HL-60/S4 (cell line): ENCODE results near the gene ATP2C1.
"Not testable (repeated sequence)": the region's sequence is repeated elsewhere in the genome, so short reads cannot be mapped to it uniquely, and the experiment has no call there.

Experiments used
- in situ Hi-C: fragments of 300-500 bp; cut with MboI; formaldehyde crosslinking; loops from 2 replicates; pipeline ENCODE4 v1.14.3; 2022; ENCODE audit warnings: low sequenced_read_pairs

ATP2C1 gene

DNA sequence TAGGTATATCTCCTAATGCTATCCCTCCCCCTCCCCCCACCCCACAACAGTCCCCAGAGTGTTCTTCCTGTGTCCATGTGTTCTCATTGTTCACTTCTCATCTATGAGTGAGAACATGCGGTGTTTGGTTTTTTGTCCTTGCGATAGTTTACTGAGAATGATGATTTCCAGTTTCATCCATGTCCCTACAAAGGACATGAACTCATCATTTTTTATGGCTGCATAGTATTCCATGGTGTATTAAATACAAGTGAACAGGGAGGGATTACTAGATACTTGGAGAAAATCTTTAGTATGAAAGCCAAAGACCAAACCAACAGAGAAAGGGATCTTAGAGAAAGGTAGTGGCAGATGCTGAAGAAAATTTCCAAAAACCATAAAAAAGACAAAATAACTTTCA, 78.7 kb downstream of the ATP2C1 start:
- in situ Hi-C loops = not testable (repeated sequence)

DNA sequence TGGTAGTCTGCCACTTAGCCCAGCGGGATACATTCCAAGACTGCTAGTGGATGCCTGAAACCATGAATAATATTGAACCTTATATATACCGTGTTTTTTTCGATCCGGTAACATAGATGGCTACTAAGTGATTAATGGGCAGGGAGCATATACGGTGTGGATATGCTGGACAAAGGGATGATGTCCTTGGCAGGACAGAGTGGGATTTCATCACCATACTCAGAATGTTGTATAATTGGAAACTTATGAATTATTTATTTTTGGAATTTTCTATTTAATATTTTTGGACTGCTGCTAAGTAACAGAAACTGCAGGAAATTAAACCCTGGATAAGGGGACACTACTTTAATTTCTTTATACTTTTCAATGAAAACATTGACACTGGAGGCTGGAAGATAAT, 79.5 kb downstream of the ATP2C1 start:
- in situ Hi-C loops = no loop called here

DNA sequence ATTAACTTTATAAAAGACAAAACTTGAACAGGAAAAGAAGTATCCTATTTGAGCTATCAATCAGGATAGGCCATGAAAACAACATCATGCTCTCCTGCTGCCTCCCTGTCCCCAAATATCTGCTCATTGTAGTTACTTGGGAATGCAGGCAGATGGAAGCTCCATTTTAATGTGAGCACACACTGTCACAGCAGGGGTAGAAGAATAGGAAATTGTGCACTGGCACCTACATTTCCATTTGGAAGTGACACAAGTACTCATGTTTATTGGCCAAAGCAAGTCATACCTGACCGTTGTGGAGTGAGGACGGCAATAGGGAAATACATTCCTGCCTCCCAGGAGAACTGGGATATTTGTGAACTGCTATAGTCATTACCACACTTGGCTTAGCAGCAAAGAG, 80.3 kb downstream of the ATP2C1 start:
- in situ Hi-C loops = no loop called here

DNA sequence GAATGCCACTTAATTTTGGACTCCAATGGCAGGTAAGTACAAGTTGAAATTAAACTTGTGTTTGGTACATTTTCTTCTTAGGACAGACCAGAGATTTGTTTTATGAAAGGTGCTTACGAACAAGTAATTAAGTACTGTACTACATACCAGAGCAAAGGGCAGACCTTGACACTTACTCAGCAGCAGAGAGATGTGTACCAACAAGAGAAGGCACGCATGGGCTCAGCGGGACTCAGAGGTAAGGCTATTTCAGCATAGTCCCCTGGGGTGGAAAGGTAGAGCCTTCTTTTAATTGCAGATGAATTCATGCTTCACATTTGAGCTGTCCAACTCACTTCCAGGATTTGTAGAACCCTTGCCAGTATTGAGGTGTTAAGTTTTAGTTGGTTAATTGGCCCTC, 81.4 kb downstream of the ATP2C1 start:
- in situ Hi-C loops = no loop called here

DNA sequence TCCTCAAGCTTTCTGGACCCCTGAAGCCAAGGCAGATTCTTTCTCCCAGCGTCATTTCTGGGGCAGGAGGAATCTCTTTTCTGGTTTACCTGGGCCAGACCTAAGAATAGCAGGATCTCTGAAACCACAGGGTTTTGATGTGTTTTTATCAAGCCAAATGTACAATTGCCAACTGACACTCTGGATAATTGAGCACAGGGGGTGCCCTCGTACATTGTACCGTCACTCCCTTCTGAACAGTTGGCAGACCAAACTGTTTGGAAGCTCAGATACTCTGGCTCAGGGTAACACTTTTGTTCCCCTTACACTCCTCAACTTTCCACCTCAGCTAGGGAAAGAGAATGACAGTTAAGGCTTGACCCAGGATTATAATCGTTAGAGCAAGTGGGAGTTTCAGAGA, 82.8 kb downstream of the ATP2C1 start:
- in situ Hi-C loops = no loop called here

DNA sequence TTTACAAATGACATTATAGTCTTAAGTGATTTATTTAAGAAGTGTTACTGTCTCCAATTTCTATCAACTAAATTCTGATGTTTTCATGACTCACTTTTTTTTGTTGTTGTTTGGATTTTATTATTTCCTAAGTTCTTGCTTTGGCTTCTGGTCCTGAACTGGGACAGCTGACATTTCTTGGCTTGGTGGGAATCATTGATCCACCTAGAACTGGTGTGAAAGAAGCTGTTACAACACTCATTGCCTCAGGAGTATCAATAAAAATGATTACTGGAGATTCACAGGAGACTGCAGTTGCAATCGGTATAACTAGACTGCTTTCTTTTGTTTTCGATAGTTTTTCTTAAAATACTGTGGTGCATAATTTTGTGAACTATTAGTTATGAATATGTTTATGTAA, 85.2 kb downstream of the ATP2C1 start:
- in situ Hi-C loops = no loop called here

DNA sequence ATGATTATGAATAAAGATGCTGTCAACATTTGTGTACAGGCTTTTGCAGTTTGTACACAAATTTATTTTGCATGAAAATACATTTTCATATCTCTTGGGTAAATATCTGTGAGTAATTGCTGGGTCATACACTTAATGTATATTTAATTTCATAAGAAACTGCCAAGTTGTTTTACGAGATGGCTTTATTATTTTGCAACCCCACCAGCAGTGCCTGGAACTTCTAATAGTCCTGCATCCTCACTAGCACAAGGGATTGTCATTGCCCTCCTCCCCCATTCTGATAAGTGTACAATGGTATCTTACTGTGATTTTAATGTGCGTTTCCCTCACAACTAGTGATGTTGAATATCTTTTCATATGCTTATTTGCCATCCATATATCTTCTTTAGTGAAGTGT, 87.6 kb downstream of the ATP2C1 start:
- in situ Hi-C loops = no loop called here

DNA sequence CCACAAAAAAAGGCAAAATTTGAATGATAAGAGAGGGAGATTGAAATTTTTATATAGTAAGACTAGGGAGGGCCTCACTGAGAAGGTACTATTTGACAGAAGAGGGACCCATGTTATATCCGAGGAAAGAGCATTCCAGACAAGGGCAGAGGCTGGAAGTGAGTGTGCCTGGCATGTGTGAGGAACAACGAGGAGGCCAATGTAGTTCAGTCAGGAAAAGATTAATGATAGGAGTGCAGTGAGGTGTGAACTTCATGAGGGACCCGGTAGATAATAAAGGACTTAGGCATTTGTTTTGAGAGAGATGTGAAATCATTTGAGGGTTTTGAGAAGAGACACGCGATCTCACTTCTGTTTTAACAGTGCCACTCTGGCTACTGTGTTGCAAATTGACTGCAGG, 96.4 kb downstream of the ATP2C1 start:
- in situ Hi-C loops = no loop called here

DNA sequence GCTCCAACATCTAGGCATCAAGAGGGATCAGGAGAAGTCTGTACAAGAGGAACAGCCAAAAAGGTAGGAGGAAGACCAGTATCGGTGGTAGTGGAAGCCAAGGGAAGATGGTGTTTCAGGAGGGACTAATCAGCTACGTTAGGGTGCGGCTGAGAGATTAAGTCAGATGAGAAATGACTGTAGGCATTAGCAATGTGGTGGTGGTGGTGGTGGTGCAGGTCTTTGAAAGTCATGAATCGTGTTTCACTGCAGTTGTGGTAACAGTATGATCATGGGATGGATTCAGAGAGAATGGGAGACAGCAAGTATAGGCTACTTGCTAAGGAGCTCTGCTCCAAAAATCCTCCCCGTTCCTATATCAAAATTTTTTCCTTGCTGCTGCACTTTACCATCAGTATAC, 97.2 kb downstream of the ATP2C1 start:
- in situ Hi-C loops = no loop called here

DNA sequence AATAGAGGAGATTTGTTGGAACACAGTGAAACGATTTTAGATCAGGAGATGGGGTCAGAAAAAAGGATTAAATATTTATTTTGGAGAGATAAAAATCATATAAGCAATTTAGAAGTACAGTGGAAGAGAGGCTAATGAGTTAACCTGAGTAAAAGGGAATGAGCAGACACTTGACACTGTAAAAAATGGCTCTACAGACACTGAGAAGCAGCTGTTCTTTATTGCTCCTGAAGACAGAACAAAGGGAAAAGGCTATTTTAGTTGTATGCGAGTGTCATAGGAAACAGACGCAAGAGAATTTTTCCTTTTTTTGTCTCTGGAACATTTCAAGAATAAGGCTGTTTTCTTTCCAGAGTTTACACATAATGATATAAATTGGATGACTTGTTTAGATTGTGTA, 98.5 kb downstream of the ATP2C1 start:
- in situ Hi-C loops = no loop called here

DNA sequence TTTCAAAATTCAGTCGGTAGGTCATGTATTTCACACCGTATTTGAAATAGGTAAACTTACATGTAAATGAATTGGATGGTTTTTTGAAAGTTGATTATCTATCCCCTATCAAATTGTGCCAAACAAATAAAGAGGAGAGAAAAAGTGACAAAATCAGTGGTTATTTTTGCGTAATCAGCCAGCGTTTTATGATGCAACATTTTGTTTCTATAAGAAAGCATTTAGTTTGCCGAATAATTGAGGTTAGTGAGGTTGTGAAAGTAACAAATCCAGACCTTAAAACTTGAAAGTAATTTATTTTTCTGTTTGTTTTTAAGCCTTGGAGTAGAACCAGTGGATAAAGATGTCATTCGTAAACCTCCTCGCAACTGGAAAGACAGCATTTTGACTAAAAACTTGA, 103.4 kb downstream of the ATP2C1 start:
- in situ Hi-C loops = no loop called here

DNA sequence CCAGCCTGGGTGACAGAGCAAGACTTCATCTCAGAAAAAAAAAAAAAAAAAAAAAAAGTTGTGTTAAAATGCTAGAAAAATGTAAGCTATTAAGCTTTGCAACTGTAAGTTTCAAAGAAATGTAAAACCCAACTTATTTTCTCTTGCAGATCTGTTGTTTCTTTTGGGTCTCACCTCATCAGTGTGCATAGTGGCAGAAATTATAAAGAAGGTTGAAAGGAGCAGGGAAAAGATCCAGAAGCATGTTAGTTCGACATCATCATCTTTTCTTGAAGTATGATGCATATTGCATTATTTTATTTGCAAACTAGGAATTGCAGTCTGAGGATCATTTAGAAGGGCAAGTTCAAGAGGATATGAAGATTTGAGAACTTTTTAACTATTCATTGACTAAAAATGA, 107.2 kb downstream of the ATP2C1 start:
- in situ Hi-C loops = no loop called here

DNA sequence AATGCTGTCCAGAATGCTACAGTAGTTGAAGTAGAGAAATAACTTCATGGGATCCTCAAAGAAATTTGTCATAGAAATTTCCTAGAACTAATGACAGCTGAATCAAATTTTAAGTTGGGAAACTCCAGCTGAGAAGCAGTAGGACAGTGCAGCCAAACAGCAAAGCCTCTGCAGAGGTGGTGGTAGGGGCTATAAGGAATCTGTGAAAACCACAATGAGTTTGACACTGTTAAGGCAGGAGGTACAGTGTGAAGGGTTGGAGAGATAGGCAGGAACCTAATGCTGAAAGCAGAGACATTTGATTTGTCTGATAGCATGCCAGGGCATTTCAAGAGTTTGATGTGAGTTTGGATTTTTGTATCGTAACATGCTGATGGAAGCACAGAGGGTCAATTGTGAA, 110.7 kb downstream of the ATP2C1 start:
- in situ Hi-C loops = no loop called here

DNA sequence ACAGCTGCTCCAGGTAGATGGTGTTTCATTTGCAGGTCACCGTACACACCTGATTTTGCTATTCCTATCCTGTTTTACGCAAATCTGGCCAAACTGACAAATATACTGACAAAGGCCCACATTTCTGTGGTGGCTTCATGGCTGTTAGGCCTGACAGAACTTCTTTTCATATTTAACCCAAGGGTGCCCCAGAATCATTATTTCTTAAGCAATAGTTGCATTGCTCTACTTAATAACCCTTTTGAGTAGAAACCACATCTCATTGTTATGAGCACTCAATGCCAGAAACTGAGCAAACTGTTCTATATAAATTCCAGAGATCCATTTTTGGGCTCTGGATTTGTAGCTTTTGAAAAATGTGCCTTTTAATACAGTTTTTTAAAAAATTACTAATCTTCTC, 113.4 kb downstream of the ATP2C1 start:
- in situ Hi-C loops = no loop called here

DNA sequence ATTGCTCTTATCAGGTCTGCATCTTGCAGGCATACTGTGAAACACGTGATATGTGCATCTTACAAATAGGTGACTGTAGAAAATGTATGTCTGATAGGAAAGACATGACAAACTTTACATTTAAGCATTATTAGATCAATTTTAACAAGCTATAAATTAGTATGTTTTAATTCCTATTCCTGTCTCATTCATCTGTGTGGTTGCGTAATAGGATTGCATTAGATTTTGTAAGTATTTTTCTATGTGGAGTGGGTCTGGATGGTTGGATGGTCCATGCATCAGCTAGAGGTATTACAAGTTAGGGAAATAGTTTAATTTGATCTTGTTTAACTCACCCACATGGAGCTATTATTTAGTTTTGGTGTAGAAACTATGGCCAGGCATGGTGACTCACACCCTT, 113.9 kb downstream of the ATP2C1 start:
- in situ Hi-C loops = no loop called here

DNA sequence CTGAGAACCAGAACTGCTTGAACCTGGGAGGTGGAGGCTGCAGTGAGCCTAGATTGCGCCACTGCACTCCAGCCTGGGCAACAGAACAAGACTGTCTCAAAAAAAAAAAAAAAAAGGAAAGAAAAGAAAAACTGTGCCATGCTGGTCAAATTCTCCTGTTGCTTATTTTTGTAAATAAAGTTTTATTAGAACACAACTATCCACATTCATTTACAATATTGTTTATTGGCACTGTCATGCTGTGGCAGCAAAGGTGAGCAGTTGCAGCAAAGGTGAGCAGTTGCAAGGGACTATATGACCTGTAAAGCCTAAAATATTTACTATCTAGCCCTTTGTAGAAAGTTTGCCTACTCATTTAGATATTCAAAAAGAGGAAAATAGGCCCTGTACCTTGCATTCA, 114.4 kb downstream of the ATP2C1 start:
- in situ Hi-C loops = no loop called here

DNA sequence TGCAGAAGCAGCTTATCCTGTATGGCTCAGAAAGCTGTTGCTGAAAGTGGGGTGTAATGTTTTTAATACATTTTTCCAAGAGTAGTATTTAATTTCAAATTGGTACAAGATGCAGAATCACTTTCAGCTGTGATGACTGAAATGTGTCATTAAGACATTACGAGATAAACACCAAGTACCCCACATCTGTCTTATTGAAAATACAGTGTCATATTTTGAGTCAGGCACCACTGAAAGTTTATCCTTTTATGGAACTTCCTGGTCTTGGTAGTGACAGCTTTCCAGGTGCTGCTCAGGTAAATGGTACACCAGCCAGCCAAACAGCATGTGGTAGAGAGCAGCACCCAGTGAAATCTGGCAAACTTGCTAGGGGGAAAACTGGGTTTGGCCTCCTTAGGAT, 115.8 kb downstream of the ATP2C1 start:
- in situ Hi-C loops = no loop called here

DNA sequence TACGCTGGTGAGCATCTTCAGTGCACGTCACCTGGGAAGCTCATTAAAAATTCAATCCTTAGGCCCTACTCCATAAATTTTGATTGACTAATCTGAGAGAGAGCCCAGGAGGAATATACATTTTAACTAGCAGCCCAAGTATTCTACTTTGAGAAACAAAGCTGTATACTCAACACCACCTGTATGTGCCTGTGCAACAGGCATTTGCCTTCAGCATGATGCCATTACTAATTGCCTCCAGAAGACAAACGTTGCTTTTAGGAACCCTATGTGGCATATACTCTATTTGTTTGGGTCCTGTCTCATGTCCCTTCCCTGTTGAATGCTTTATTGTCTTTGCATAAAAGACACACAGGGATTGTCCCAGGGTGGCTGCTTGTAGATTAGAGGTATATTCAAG, 125.1 kb downstream of the ATP2C1 start:
- in situ Hi-C loops = no loop called here

DNA sequence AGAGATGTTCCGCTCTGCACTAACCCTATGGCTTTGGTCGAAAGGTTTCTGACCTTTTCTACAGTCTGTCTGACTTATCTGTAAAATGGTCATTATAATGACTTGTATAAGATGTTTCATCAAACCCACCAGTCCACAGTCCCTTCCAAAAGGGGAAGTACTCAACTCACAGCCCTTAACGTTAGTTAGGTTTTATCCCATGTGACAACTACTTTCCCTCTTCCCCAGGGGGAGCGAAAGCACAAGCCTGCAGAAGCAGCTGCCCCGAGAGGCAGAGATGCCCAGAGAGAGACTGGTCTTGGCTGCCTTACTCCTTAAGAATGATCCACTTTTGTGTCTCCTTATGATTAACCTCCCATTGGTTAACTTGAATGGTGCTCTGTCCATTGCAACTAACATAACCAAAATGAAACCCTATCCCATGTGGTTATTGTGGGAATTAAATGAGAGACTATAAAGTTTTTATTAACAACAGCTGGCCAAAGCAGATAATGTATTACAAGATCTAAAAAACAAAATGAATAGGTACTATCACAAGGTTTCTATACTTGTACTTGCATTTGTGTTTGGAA, 126.3 kb downstream of the ATP2C1 start:
- in situ Hi-C loops = no loop called here

DNA sequence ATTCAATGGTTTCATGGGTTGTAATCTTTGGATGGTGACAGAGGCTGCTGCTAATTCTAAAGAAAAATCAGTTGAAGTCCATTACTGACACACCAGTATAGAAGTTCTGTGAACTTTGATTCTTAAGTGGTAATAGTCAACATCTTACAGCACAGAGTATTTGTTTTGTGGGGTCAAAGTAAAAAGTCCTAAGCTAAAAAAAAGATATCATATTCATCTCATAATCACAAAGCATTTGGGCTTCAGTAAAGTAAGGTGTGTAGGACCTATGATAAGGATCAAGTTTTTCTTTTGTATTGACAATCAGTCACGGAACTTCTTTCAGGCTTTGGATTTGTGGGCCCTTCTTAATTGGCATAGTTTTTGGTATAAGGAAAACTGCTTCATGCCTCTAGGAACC, 131.7 kb downstream of the ATP2C1 start:
- in situ Hi-C loops = loop anchor here (25.0 kb wide), 2 partner anchors 1012 to 1162 kb away; partner anchors contain the start of gene CPNE4

DNA sequence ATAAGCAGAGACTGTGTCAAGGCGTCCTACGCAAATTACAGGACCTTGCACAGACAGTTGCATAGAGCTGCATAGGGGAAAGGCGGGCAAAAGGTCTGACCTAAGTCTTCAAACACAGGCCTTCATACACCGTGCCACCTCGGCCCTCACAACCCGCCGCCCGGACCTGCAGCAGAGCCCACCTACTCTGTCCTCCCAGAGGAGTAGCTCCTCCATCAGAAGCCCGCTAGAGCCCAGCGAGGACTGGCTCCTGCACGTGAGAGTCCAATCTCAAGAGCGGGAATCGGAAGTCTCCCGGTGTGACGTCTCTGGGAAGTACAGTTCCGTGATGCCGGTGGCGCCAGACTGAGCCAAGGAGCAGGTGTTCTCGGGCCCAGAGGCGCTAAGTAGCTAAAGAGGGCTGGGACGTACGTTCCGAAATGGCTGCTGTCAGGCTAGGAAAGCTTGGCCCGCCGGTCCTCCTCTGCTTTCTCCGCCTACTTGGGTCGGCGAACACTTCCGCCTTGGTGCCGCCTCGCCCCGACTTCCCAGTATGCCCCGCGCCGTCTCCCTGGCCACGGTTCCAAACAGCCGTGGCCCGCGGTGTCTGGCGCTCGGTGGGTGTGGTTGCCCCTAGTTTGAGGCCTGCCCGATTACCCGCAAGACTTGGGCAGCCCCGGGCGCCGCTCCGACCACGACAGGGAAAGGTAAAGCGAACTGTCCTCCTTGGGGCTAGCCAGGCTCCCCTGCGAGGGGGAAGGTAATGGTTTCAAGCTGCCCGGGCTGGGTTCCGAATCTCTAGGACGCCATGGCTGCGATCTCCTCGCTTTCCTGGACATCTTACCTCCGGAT, 132.7 kb downstream of the ATP2C1 start, which contains the start of the genes ASTE1 and NEK11:
Gene ASTE1 (minus strand): TSS at position 505 of the 831 bp plus-strand sequence. CDS start 1,519 bp downstream, outside the sequence.
Gene NEK11 (plus strand): TSS at position 557 of the 831 bp plus-strand sequence. CDS start 2,832 bp downstream, outside the sequence.
- in situ Hi-C loops = loop anchor here (25.0 kb wide), 2 partner anchors 1011 to 1161 kb away; partner anchors contain the start of gene CPNE4

DNA sequence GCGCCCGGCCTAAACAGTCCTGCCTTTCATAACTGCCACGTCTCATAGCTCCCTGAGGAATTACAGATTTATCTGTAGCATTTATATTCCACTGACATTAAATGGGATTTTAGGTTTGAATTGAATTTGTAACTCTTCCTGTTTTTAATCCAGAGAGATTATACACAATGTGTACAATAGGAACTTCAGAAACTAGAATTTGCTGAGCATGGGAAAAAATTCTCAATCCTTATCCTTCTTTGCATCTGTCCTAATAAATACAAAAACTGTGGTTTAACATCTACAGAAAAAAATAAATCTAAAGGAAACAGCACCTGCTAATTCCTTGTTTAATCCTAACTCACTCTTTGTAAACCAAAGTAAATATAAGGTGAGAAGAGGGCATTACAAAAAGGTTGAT, 135.0 kb downstream of the ATP2C1 start:
- in situ Hi-C loops = loop anchor here (25.0 kb wide), 2 partner anchors 1008 to 1158 kb away; partner anchors contain the start of gene CPNE4
